Colonic mucosa (tissue), 4 donors: ENCODE data around the gene MSTN. TPM values are rescaled to one million over a fixed set of nuclear protein-coding genes. Genes with fewer than 3 reads are reported as not detected.

Source experiments
- DNase-seq: peaks from one replicate; pipeline ENCODE4 v3.0.0-alpha.2; 2020
- H3K27ac ChIP-seq: fragments of 200-600 bp; one replicate; pipeline ENCODE4 v1.8.0; 2021
- H3K27me3 ChIP-seq: fragments of 200-600 bp; one replicate; pipeline ENCODE4 v1.8.0; 2021
- H3K36me3 ChIP-seq: fragments of 200-600 bp; one replicate; pipeline ENCODE4 v1.8.0; 2021
- H3K4me1 ChIP-seq: fragments of 200-600 bp; one replicate; pipeline ENCODE4 v1.8.0; 2021; ENCODE audit warnings: mild to moderate bottlenecking
- H3K4me3 ChIP-seq: fragments of 200-600 bp; one replicate; pipeline ENCODE4 v1.8.0; 2021
- H3K9ac ChIP-seq, 2 donors: one replicate each; pipeline ENCODE4 v1.7.0; 2013; ENCODE audit warnings: control low read depth in 2 of 2, low read depth in 2 of 2, low read length in 2 of 2
- H3K9me3 ChIP-seq: fragments of 200-600 bp; one replicate; pipeline ENCODE4 v1.8.0; 2021
- intact Hi-C: fragments of 100-400 bp; cut with DNase I; formaldehyde crosslinking; loops from one replicate; pipeline ENCODE4 v1.14.1; 2022
- total RNA-seq, 2 donors: library from RNA; stranded (reverse); fragmentation: NEBNext Ultra II Directional in 1 of 2; extraction: Animal tissue kit (Norgen Biotek cat#: 25700) in 1 of 2; gene quantifications; one replicate each; pipeline ENCODE4 v1.2.1, GENCODE V29; 2021
- TF ChIP-seq, protein P1 (sequence below): fragments of 200-600 bp; IDR thresholded peaks from one replicate; pipeline ENCODE4 v1.8.0; 2022; ENCODE audit warnings: antibody characterized with exemption, mild to moderate bottlenecking
- donor health status: healthy.
- donor health status: DM: no; HTN: no; CAD: no.
- donor health status: DM: no; HTN: no; CAD: no.

The MSTN gene
- under 1 TPM in 1 of 2 donors, not detected in 1; 0.11 TPM for total RNA-seq

DNA sequence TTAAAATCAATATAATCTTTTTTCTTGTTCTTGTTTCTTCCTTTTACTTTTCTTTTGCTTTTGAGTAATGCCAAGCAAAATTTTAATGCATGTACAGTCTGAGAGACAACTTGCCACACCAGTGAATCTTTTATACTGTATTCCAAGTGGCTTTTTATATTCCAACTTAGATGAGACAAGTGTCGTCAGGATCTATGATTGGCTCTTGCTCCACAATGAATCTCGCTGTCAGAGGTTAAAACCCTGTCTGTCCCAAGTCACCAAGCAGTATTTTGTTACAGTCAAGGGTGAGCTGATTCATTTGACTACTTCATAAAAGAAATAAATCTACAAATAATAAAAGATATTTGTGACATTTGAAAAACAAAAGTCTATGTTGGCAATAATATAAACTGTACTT is at the start of gene MSTN:
Gene MSTN (minus strand): TSS at position 129 of the 400 bp plus-strand sequence. CDS start 133 bp downstream, outside the sequence.
- Histone ChIP-seq H3K4me3 (no peak within 1 kb of the TSS), H3K27ac (no peak within 1 kb of the TSS), H3K36me3 (no peaks in the 10 kb centered on the region), H3K9ac (no peak within 1 kb of the TSS), H3K4me1 (no peaks in the 10 kb centered on the region), H3K9me3 (no peaks in the 10 kb centered on the region), H3K27me3 (no peaks in the 10 kb centered on the region)
- TF ChIP-seq, protein P1, sequence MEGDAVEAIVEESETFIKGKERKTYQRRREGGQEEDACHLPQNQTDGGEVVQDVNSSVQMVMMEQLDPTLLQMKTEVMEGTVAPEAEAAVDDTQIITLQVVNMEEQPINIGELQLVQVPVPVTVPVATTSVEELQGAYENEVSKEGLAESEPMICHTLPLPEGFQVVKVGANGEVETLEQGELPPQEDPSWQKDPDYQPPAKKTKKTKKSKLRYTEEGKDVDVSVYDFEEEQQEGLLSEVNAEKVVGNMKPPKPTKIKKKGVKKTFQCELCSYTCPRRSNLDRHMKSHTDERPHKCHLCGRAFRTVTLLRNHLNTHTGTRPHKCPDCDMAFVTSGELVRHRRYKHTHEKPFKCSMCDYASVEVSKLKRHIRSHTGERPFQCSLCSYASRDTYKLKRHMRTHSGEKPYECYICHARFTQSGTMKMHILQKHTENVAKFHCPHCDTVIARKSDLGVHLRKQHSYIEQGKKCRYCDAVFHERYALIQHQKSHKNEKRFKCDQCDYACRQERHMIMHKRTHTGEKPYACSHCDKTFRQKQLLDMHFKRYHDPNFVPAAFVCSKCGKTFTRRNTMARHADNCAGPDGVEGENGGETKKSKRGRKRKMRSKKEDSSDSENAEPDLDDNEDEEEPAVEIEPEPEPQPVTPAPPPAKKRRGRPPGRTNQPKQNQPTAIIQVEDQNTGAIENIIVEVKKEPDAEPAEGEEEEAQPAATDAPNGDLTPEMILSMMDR, result no peak
- no peak for DNase-seq
- intact Hi-C loops, result no loop called here

DNA sequence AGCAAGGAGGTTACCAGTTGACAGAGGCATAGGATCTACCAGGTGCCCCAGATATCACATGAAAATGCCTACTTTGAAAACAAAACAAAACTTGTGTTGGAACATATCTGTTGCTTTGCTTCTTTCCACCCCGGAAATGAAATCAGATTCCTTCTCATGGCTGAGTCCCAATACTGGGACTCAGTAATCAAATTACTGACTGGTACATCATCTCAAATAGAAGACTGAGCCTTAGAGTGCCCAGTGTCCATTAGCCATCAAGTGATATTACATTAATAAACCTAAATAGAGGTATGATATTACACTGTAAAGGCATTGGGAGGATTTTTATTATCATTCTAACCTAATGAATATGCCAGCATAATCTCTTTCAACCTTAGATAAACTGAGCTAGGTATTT is 48.6 kb upstream of the MSTN start:
- intact Hi-C loops, result no loop called here
- Histone ChIP-seq H3K4me1 (no peaks in the 10 kb centered on the region), H3K27ac (no peak overlapping the region), H3K27me3 (no peaks in the 10 kb centered on the region), H3K4me3 (no peak overlapping the region), H3K9ac (no peak overlapping the region), H3K9me3 (no peaks in the 10 kb centered on the region), H3K36me3 (no peaks in the 10 kb centered on the region)
- TF ChIP-seq, protein P1, result no peak
- no peak for DNase-seq

DNA sequence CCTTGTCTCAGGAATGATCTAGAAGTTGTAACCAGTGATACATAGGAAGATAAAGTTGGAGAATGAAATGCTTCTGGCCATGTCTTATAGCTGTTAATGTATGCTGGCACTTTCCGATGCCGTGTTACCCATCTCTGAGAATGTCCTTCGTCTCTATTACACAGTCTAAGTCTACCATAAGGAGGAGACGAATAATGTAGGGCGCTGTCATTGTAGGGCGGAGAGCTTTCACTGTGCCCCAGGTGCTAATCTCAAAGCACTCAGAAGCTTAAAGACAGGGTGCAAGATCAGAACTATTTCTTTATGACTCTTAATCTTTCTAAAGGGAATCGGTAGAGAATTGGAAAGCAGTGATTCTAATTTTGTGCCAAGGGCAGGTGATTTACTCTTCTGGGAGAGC is 48.2 kb upstream of the MSTN start:
- H3K4me1 ChIP-seq, result no peaks in the 10 kb centered on the region
- H3K4me3 ChIP-seq, result no peak overlapping the region
- no peak overlapping the region for H3K27ac ChIP-seq
- H3K9ac ChIP-seq, result no peak overlapping the region
- TF ChIP-seq, protein P1, result no peak
- no peak for DNase-seq
- intact Hi-C loops, result no loop called here
- H3K27me3 ChIP-seq, result no peaks in the 10 kb centered on the region
- no peaks in the 10 kb centered on the region for H3K9me3 ChIP-seq
- no peaks in the 10 kb centered on the region for H3K36me3 ChIP-seq

DNA sequence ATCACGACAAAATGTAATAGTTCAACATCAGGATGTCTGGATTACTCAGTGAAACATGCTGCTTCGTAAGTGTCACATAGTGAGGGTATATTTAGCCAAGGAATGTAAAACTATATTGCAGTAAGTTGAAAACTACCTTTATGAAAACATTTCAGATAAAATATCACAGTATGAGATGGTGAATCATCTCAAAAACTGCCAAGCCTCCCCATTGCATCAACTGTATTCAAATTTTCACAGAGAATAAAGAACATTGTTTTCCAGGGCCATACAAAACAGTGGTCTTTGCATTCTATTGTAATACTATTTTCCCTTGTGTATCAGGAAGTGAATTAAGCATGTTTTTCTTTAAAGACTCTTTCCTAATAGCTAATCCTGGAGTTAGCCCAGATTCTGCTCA is 47.6 kb upstream of the MSTN start:
- Histone ChIP-seq H3K4me3 (no peak overlapping the region), H3K27ac (no peak overlapping the region), H3K4me1 (no peaks in the 10 kb centered on the region), H3K36me3 (no peaks in the 10 kb centered on the region), H3K9ac (no peak overlapping the region), H3K27me3 (no peaks in the 10 kb centered on the region), H3K9me3 (no peaks in the 10 kb centered on the region)
- TF ChIP-seq, protein P1, result no peak
- no peak for DNase-seq
- intact Hi-C loops, result no loop called here

DNA sequence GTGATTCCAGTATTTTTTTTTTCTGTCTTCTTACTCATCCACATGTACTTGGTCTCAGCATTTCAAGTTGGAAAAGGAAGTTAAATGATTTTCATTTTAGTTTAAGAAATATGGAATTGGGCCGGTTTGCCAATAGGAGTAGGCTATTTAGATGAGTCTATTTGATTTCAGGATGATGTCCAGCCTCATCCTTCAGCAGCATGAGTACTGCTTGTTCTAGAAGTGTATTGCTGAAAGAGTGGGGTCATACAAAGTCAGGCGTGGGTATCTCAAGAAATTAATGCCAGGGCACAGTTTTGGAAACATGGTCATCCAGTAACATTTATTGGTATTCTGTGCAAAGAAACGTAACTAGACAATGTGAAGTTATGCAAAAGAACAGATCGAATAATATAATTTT is 44.9 kb upstream of the MSTN start:
- intact Hi-C loops, result no loop called here
- Histone ChIP-seq H3K9ac (no peak overlapping the region), H3K27ac (no peak overlapping the region), H3K4me3 (no peak overlapping the region), H3K36me3 (no peaks in the 10 kb centered on the region), H3K27me3 (no peaks in the 10 kb centered on the region), H3K4me1 (no peaks in the 10 kb centered on the region), H3K9me3 (no peaks in the 10 kb centered on the region)
- DNase-seq, result no peak
- TF ChIP-seq, protein P1, result no peak

DNA sequence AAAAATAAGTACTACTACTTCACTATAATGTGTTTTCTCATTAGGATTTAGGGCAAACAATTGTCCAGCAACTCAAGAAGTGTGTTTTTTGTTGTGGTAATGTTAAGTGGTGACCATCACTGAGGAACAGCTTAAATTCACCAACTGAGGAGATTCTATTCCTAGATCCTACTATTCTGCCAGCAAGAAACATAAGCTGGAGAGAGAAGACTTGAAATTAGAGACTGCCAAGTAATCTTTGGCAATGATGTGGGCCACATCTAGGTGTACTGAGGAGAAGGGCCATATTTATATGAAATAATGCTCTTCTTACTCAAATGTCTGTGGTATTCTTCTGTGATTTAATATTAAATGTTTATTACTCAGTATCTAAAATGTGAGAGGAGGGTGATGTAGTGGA is 44.3 kb upstream of the MSTN start:
- TF ChIP-seq, protein P1, result no peak
- Histone ChIP-seq H3K9ac (no peak overlapping the region), H3K4me1 (no peaks in the 10 kb centered on the region), H3K4me3 (no peak overlapping the region), H3K27ac (no peak overlapping the region), H3K27me3 (no peaks in the 10 kb centered on the region), H3K36me3 (no peaks in the 10 kb centered on the region), H3K9me3 (no peaks in the 10 kb centered on the region)
- no peak for DNase-seq
- intact Hi-C loops, result no loop called here
